Activated T-helper 1 cell treated with anti-CD3 and anti-CD28 coated beads, Interleukin-2, amount 50 U/mL, for 16 hours (primary cell): ENCODE measurements around the gene KRI1.

Source experiments
- DNase-seq, 2 donors: peaks; one replicate each; pipeline ENCODE4 v3.0.0-alpha.2; 2020; ENCODE audit warnings: low read depth in 1 of 2, low spot score in 1 of 2

KRI1 gene

DNA sequence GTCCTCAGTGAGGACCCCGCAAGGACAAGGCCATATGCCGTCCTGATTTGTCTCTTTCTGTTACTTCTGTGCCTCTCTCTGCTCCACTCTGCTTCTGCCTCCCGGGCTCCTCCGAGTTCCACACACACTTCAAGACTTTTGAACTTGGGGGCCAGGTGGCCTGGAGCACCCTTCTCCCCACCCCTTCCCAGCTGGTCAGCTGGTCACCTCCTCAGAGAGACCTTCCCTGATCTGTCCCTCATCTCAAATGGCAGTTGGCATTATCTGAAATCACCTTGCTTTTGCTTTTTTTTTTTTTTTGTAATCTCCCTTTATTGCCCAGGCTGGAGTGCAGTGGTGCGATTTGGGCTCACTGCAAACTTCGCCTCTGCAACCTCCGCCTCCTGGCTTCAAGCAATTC lies 46.4 kb downstream of the KRI1 start:
- no peak for DNase-seq

DNA sequence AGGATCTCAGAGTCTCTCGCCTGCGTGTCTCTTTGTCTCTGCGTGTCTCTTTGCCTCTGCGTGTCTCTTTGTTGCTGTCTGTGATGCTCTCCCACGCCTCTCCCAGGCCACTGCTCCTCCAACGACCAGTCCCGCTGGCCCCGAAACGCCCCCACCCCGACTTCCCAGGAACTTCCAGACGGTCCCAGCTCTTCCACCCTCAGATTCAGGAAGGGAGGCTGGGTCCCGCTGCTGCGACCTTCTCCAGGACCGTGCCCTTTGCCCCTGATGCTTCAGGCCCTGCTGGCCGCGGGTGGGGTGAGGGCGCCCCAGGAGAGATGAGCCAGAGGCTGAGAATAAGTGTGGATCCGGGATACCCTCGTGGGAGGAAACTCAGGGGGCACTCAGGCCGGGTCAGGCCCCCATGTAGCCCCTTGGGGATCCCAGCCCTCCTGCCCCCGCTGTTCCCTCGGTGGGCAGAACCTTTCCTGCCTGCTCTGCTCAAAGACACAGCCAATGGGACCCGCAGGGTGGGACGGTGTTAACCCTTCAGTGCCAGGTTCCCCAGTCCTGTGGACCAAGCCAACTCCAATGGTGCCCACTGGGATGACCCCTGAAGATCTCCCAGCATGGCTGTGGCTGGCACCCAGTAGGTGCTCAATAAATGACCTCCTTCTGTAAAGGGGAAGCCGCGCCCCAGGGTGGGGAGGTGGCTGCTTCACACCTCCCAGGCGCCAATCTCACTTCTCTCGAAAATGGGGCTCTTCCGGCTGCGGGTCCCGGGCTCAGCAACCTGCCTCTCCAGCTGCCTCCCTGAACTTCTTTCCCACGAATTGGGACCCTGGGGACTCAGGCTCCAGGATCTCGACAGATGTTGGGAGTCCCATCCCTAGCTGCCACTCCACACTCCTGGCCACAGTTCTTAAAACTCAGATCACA lies 47.1 kb downstream of the KRI1 start:
- DNase-seq: no peak

DNA sequence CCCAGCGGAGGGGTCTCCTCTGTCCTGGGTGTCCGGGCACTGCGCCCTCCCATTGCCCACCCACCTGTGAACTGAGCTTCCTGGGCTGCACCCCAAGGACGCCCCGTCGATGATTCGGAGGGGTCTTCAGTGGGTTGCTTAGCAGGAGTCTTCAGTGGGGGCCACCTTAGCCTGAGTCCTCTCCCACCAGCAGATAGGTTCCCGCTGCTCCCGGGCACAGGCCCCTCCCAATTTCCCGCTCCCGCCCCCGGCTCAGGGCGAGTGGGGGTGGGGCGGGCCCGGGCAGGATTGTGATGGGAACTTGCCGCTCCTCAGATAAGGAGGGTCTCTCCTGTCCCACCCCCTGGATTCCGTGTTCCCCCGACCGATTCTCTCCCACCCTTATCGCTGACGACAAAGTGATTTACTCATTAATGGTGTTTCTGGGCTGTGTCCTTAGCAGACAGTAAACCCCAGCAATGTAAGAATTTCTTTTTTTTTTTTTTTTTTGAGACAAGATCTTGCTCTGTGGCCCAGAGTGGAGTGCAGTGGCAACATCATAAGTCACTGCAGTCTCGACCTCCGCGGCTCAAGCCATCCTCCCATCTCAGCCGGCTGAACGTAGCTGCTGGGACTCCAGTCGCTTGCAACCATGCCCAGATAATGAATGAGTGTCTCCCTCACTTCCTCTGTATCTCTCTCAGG lies 47.9 kb downstream of the KRI1 start:
- DNase-seq: no peak

DNA sequence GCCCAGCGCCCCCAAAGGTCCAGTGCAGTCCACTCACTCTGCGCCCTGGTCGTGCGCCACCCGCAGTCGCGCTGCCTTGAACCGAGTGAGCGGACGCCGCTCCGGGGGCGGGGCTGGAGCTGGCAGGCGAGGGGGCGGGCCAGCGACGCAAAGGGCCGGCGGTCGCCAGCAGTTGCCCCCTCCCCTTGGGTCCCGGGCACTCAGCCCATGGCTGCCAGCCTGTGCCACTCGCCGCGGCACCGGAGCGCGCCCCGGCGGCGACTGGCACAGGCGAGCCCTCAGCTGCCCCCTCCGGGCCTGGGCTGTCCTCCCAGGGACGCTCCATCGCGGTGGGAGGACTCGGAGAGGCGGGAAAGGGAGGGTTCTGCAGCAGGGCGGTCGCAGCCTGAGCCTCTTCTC lies 48.5 kb downstream of the KRI1 start, which contains the start of gene S1PR5:
TSS of gene S1PR5 (minus strand) at position 87 of the 399 bp plus-strand sequence. CDS start 2,436 bp downstream, outside the sequence.
- no peak for DNase-seq

DNA sequence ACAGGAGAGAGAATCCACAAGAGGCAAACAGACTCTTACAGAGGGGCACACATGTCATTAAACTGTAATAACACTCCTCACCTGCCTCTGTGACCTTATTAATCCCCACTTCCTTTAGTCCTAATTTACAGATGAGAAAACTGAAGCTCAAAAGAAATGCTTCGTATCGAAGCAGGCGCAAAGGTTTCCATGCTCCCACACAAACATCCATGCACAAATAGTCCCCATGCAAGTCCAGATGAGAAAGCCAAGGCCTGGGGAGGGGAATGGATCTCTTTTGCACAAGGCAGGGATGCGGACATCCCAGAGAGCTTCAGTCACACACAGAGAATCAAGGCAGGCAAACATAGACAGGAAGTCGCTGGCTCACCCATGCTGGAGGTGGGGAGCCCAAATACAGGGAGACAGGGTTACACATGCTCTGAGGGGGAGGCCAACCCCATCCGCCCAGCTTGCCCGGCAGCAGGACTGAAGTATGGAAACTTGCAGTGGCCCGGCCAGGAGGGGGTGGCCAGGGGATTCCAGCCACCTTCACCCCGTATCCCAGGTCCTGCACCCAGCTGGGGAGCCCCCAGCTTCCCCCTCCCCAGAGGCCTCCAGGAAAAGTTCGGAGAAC lies 49.0 kb downstream of the KRI1 start:
- DNase-seq: no peak

DNA sequence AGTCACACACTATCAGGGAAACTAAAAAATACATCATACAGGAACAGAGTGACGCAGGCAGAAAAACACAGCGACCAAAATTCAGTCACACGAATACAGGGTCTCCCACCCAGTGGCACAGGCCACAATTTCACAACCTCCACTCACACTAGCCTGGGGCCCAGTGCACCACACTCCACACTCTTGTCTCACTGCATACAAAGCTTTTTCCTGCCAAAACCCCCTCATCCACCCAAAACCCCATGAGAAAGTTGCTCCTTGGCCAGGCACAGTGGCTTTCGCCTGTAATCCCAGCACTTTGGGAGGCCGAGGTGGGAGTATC lies 49.8 kb downstream of the KRI1 start:
- no peak for DNase-seq

DNA sequence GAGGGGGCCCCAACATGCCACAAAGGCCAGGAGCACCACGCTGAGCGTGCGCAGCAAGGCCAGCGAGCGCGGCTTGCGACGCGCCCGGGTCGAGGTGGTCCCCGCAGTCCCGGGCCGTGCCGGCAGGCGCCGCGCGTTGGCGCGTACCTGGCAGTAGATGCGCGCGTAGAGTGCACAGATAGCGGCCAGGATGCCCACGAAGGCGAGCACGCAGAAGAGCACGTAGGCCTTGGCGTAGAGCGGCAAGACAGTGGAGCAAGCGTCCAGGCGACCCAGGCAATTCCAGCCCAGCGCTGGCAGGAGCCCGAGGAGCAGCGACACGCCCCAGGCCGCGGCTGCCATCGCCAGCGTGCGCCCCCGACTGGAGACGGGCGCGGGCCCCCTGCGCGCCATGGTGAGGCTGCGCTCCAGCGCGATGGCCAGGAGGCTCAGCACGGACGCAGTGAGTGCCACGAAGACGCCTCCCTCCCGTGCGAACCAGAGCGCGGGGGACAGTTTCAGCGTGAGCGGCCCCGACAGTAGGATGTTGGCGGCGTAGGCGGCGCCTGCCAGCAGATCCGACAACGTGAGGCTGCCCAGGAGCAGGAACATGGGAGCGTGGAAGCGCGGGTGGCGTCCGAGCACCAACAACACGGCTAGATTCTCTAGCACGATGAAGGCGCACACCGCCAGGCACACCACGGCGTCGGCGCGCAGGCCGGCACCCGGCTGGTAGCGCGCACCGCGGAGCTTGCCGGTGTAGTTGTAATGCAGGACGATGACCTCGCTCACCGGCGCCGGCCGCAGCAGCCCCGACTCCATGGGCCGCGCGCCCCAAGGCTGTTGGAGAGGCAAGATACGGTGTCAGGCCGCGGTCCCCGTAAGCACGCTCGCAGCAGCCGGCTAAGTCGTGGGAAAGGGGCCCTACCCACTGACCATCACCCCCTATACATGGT lies 51.3 kb downstream of the KRI1 start:
- DNase-seq: peak in 1 of 2 donors; percentile 9

DNA sequence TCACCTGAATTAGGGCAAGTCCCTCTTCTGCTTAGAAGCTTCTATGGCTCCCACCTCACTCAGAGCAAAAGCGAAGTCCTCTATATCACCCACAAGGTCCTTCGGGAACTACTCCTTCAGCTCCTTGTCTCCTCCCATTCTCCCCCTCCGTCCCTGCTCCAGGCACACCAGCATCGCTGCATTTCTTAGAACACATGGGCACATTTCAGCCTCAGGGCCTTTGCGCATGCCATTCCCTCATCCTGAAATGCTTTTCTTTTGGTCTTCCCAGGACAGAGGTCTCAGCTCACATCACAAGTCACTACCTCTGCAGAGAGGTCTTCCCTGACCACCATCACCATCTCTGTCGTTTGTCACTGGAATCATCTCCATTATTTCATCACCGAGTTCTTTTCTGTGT lies 52.6 kb downstream of the KRI1 start:
- no peak for DNase-seq

DNA sequence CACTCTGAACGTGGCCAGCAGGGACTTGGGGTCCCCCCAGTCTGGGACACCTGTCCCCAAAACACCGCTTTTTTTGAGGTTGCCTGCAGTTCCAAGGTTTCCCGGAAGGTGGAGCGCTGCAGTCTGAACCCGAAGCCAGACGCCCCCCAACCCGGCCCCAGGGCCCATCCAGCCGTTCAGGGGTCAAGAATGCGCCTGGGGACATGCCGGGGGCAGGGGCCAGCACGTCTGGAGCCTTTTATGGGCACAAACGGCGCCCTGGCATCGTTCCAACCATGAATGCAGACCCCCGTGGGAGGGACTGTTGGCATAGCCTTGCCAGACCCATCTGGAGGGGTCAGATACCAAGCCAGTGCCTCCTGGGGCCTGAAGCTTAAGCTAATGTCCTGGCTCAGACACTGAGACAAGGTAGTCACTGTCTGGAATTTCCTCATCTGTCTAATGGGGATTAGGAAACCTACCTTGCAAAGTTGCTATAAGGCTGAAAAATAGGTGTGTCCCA lies 55.5 kb downstream of the KRI1 start:
- peak; percentile 28 to 47 for DNase-seq

DNA sequence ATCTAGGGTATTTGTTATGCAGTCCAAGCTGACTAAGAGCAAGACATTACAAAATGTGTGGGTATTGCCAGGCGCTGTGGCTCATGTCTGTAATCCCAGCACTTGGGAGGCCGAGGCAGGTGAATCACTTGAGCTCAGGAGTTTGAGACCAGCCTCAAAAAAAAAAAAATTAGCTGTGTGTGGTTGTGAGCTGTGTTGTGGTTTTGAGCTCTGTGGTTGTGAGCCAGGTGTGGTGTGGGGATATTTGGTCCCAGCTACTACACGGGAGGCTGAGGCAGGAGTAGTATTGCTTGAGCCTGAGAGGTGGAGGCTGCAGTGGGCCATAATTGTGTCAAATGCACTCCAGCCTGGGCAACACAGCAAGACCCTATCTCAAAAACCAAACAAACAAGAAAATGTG lies 57.1 kb downstream of the KRI1 start:
- DNase-seq: no peak

DNA sequence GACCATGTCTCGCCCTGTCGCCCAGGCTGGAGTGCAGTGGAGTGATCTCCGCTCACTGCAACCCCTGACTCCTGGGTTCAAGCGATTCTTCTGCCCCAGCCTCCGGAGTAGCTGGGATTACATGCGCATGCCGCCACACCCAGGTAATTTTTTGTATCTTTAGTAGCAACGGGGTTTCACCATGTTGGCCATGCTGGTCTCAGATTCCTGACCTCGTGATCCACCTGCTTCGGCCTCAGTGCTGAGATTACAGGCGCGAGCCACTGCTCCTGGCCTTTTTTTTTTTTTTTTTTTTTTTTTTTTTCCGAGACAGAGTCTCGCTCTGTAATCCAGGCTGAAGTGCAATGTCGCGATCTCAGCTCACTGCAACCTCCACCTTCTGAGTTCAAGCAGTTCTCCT lies 57.8 kb downstream of the KRI1 start:
- no peak for DNase-seq

DNA sequence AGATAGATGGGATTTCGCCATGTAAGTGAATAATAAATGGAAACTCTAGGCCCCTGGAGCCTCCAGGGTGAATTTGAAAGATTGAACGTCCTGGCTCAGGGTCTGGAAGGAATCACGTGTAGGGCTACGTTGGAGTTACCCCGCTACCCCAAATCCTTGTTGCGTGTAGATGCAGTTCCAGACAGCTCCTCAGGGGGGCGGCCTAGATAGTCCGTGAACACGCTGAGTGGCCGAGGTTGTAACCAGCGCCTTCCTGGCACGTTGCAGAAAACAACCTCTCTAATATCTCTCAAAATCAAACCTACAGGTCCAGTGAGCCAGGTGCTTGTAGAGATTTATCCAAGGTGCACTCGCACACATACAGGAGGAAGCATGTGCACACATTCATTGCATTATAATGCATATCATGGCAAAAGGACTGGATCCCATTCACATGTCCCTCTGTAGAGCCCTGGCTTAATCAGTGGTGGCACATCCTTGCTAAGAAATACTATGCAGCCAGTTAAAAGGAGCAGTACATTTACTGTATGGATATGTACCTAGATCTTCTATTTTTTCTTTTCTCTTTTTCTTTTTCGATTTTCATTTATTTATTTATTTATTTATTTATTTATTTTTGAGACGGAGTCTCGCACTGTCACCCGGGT lies 60.1 kb downstream of the KRI1 start:
- peak; percentile 65 to 72 for DNase-seq
